NCI-H510A (cell line): ENCODE data around the gene GPR3.
"Not testable (repeated sequence)": the region's sequence is repeated elsewhere in the genome, so short reads cannot be mapped to it uniquely, and the experiment has no call there.

Experiments
- DNase-seq: peaks from one replicate; lab custom pipeline; 2025; lab: John Stamatoyannopoulos, UW

GPR3 gene

DNA sequence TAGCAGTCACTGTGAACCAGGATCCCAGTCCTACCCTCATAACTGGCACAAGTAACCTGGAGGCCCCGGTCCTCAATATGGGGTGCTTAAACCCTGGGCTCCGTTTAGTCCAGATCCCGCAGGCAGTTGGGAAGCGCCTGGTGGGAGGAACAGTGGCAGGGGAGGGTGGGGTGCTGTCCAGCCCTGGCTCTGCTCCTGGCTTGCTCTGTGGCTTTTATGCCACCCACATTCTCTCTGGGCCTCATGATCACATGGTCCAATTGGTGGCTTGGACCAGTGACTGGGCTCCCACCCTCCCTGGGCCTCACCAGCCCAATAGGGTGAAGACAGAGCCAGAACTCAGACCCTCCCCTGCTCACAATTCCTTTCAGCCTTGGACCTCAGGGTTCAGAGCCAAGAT is 12.2 kb upstream of the GPR3 start:
- DNase-seq: no peak

- no peak for DNase-seq
Observed at GRCh38 chr1:27380766-27381733, 11.4 kb upstream of the GPR3 start.

DNA sequence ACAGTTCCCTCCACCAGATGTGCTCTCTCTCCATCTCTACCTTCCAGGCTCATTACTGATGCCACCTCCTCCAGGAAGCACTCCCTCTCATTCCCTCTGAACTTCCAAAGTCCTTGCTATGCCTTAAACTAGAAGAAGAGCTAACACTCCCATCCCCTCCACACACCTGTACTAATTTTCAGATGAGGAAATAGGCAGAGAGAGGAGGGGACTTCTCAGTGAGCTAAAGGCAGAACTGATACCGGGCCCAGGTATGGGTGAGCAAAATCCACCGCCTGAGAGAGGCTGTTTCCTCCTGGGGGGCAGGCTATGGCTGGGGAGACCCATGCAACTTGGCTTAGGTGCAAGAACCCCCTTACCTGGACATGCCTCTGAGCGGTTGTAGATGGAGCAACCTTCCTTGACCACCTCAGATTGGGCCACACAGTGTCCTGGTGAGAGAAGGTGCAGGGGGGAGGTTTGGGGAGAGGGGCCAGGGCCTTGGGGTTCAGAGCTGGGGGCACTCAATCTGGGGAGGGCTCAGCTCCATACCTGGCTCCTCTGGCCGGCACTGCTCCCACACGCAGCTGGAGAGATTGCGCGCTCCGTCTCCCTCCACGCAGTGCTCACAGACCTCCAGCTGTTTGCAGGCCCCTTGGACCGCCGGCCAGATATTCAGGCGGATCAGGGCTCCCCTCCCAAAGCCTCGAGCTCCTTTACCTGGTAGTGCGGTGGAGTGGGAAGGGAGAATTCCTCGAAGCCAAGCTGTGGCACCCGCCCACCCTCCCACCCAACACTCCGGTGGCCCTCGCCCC is 10.3 kb upstream of the GPR3 start:
- DNase-seq: no peak

- DNase-seq: no peak
Observed at GRCh38 chr1:27383039-27383605, 9.3 kb upstream of the GPR3 start, which contains the start of gene CD164L2. Gene CD164L2, minus strand, starts transcription at chr1:27383333. Its CDS starts 94 bp downstream, at chr1:27383239.

DNA sequence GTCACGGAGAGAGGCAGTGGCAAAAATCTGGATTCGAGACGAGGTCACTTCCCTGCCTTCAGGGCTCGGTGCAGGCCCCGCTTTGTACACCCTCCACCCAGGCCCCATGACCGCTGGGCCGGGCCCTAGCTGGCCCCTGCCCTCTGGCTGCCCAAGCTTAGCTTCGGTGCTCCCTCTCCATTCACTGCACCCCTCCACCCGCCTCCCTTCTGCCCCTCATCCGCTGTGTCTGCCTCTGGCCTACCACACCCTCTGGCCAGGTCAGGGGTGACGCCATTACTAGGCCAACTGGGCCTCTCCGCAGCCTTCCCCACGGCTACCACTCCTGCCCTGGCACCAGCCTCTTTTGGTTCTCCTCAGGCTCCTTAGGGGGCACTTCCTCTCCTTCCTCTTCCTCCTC is 8.8 kb upstream of the GPR3 start:
- no peak for DNase-seq

DNA sequence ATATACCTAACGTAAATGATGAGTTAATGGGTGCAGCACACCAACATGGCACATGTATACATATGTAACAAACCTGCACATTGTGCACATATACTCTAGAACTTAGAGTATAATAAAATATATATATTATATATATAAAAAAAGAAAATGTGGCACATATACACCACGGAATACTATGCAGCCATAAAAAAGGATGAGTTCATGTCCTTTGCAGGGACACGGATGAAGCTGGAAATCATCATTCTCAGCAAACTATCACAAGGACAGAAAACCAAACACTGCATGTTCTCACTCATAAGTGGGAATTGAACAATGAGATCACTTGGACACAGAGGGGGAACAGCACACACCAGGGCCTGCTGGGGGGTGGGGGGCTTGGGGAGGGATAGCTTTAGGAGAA is 7.6 kb upstream of the GPR3 start:
- DNase-seq: not testable (repeated sequence)

DNA sequence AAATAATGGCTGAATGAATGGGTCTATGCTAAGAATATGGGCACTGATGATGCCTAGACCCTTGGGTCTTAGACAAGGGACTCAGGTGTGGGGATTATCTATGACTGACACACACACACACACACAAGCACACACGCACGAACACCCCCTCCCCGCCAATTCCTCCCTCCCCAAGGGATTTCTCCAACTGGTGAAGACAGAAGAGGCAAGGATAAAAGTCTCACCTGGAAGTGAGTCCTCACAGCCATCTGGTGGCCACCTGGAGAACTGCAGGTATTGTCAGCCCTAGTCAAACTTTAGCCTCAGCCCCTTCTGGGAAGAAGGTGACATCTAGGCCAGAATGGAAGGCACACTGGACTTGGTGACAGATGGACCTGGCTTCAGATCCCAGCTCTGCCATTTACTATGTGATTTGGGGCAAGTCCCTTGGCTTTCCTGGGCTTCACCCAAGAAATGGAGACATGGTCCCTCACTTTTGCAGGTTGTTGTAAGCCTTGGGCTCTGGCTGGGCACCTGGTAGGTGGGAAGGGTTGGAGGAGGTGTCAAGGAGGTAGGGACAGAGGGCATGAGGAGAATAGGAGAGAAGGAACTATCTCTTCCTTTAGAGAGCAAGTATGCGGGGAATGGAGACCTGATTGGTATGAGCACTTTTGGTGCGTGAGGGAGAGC is 4.0 kb upstream of the GPR3 start:
- DNase-seq: no peak

DNA sequence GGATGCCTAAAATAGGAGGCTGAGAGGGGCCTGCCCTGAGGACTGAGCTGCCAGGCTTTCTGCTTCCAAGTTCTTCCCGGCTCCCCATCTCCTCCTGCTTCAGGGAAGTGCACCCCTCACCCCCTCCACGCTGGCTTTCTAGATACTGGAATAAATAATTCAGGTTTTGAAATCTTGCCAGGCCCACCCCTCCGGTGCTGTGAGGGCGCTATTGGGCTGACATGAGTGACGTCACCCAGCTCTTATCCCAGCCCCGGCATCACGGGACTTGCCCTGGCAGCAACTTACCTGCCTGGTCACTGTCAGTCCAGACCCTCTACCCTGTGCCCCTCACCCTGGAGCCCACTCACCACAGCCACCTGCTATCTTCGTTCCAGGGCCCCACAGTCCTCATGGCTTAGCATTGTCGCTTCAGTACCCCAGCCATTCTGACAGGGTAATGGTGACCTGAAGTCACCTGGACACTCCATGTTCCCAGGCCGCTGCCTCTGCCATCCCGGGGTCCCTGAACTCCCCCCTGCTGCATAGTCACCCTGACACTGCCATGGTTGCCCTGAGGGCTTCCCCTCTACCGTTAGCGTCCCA is 819 bp upstream of the GPR3 start:
- no peak for DNase-seq

DNA sequence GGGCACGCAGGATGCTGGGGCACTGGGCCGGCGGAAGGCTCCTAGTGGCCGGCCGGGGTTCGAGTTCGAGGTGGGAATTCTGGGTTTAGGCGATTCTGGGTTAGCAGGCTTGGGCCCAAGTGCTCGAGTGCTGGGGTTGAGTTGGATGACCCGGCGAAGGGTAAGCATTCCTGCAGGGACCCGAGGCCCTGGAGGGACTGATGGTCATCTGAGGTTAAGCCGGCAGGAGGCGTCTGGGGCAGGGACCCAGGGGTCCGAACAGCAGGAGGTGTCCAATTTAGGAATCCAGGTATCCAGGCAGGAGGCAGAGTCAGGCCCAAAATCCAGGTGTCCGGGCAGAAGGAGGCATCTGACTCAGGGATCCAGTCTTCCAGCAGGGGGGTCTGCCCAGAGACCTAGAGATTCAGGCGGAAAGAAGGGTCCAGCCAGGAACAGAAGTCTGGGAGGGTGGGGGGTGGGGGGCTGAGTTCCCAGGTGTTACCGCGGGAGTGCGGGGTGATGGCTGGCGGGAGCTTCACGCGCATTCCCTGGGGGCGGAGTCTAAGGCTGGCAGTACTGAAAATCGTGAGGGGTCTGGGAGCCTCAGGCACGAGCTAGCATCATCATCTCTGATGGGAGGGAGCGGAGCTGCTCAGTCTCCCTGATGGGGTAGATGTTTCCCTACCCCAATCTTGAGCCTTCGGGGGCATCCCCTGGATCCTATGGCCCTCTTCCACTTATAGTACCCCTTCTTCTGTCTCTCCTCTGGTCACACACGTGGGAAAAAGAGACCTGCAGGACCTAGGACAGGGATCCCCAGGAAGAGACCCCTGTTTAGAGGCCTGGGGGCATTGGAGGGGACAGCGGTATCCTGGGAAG is 585 bp downstream of the GPR3 start:
- DNase-seq: no peak

DNA sequence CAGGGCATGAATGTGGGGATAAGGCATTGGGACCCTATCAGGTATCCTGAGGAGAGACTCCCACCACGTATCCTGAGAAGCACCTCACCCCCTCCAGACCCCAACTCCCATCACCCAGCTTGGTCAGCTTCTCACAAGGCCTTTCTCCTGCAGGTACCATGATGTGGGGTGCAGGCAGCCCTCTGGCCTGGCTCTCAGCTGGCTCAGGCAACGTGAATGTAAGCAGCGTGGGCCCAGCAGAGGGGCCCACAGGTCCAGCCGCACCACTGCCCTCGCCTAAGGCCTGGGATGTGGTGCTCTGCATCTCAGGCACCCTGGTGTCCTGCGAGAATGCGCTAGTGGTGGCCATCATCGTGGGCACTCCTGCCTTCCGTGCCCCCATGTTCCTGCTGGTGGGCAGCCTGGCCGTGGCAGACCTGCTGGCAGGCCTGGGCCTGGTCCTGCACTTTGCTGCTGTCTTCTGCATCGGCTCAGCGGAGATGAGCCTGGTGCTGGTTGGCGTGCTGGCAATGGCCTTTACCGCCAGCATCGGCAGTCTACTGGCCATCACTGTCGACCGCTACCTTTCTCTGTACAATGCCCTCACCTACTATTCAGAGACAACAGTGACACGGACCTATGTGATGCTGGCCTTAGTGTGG is 1.3 kb downstream of the GPR3 start:
- DNase-seq: no peak

GRCh38 chr1:27394282-27394658 is 1.8 kb downstream of the GPR3 start:
- DNase-seq: no peak

- DNase-seq: no peak
Observed at GRCh38 chr1:27394925-27395324, 2.5 kb downstream of the GPR3 start.

DNA sequence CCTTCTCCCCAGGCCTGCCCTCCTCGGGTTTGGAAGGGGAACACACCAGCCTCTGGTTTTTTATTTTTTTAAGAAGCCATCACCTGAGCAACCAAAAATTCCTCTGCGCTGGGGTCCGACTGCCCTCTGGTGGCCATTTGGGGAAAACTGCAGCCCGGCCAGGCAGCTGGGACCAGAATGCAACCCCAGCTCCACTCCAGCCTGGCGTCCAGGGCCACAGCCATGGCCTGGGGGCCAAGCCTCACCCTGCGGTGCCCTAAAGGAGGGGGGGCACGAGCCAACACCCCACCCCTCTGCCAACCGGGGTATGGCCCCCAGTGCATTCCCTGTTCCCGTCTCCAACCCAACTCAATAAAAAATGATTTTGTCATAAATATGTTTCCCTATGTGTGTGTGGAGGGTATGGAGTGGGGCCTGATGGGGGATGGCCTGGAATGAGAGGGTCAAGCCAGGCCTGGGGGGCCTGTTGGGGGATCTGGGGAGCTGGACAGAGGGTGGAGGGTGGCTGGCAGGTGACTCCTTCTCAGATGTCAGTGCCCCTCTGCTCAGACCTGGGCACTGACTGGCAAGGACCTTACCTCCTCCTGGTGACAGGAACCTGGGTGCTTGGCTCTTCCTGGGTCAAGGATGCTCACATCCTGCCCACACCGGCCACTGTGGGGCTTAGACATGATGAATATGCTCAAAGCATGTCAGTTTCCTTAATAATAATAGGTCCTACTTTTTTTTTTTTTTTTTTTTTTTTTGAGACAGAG is 3.2 kb downstream of the GPR3 start:
- no peak for DNase-seq

DNA sequence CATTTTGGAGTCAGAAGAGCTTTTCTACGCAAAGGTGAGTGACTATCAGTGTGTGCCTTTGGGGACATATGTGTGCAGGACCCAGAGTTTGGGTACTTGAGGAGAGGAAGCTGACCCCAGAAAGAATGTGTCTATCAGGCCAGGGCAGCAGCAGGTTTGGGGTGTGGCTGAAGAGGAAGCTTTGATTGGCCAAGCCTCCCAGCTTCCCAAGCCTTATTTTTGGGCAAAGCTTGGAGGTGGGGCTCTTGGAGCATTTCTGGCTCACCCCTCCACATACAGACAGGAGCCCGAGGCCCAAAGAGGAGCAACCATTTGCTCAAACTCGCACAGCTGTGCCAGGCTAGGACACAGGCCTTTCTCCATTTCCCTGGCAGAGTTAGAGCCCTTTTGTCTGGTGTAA is 4.7 kb downstream of the GPR3 start:
- no peak for DNase-seq

GRCh38 chr1:27397749-27398148 is 5.3 kb downstream of the GPR3 start:
- no peak for DNase-seq

- DNase-seq: no peak
Observed at GRCh38 chr1:27398405-27399149, 6.2 kb downstream of the GPR3 start.

- no peak for DNase-seq
Observed at GRCh38 chr1:27399251-27400025, 7.0 kb downstream of the GPR3 start.
